Panc1 (cell line): ENCODE measurements around the gene PKD2L2. TPM values are rescaled to one million over a fixed set of nuclear protein-coding genes. Genes with fewer than 3 reads are reported as not detected.
"Not testable (repeated sequence)": the region's sequence is repeated elsewhere in the genome, so short reads cannot be mapped to it uniquely, and the experiment has no call there.

Experiments
- ATAC-seq: fragments of 200-7000 bp; cut with Tn5 transposase; 2 replicates; pipeline ENCODE4 v1.9.1; 2020; ENCODE audit warnings: mild to moderate bottlenecking, moderate library complexity
- BruUV-seq: library from RNA; stranded (reverse); fragments of 400-500 nt; replicated peaks from 2 replicates; lab custom pipeline; 2021; lab: Mats Ljungman, UMichigan
- CTCF ChIA-PET: fragments of 300-600 bp; sonication (Branson Sonifier 250); formaldehyde crosslinking; loops from one replicate; lab custom pipeline; 2022; ENCODE audit warnings: antibody characterized with exemption; lab: Charles Lee
- POLR2A ChIA-PET: fragments of 300-600 bp; sonication (Branson Sonifier 250); formaldehyde crosslinking; loops from one replicate; lab custom pipeline; 2022; ENCODE audit warnings: antibody characterized with exemption; lab: Charles Lee
- DNase-seq: peaks from one replicate; pipeline ENCODE4 v3.0.0-alpha.2; 2010; ENCODE audit warnings: low read depth, low spot score
- H3K27ac ChIP-seq: 2 replicates; pipeline ENCODE4 v1.5.1; 2011; ENCODE audit warnings: mild to moderate bottlenecking, low read length, inconsistent platforms
- H3K27me3 ChIP-seq: fragments of 200-500 bp; sonication (Bioruptor generic); 2 replicates; pipeline ENCODE4 v1.6.0; 2014; ENCODE audit warnings: low read length, inconsistent platforms; ENCODE audit not compliant: control insufficient read depth, insufficient read depth
- H3K36me3 ChIP-seq: fragments of 200-500 bp; sonication (Bioruptor generic); 2 replicates; pipeline ENCODE4 v1.5.1; 2014; ENCODE audit warnings: inconsistent platforms, mild to moderate bottlenecking, low read length, moderate library complexity; ENCODE audit not compliant: control insufficient read depth, insufficient read depth
- H3K4me1 ChIP-seq: 2 replicates; pipeline ENCODE4 v1.5.1; 2011; ENCODE audit warnings: inconsistent platforms, mild to moderate bottlenecking, low read length, moderate library complexity; ENCODE audit not compliant: control insufficient read depth, insufficient read depth
- H3K4me3 ChIP-seq, 2 experiments: 2 replicates each; pipeline ENCODE4 v1.5.1; 2011 to 2012; ENCODE audit warnings: low read depth in 2 of 2, low read length in 2 of 2, mild to moderate bottlenecking in 2 of 2, inconsistent platforms in 1 of 2, moderate library complexity in 1 of 2
- H3K9me3 ChIP-seq: fragments of 200-500 bp; sonication (Bioruptor generic); 2 replicates; pipeline ENCODE4 v1.5.1; 2014; ENCODE audit warnings: low read depth, mild to moderate bottlenecking, inconsistent platforms, low read length, moderate library complexity; ENCODE audit not compliant: control insufficient read depth, insufficient read depth
- POLR2AphosphoS5 ChIP-seq: IDR thresholded peaks from 2 replicates; pipeline ENCODE4 v1.6.1; 2012; ENCODE audit warnings: mild to moderate bottlenecking, low read depth, low read length, moderate library complexity
- SIN3A ChIP-seq: IDR thresholded peaks from 2 replicates; pipeline ENCODE4 v1.6.1; 2012; ENCODE audit warnings: low read depth, mild to moderate bottlenecking, low read length, moderate library complexity, borderline replicate concordance; ENCODE audit not compliant: insufficient read depth
- TCF7L2 ChIP-seq: IDR thresholded peaks from 2 replicates; pipeline ENCODE4 v1.6.1; 2011; ENCODE audit warnings: mild to moderate bottlenecking, low read depth, low read length, inconsistent platforms
- in situ Hi-C: cut with HindIII; loops from 2 replicates; pipeline ENCODE4 v1.10.0; 2016; ENCODE audit warnings: low sequenced_read_pairs, low pct_unique_long_range_greater_than_20kb
- intact Hi-C: fragments of 100-400 bp; cut with micrococcal nuclease; formaldehyde crosslinking; loops from one replicate; pipeline ENCODE4 v1.10.0; 2022; ENCODE audit not compliant: unreplicated experiment
- total RNA-seq: library from RNA; stranded (reverse); gene quantifications from one replicate; pipeline ENCODE4 v1.2.1, GENCODE V29; 2021; ENCODE audit not compliant: unreplicated experiment
- TF ChIP-seq, protein P1 (sequence below), 2 experiments: IDR thresholded peaks; 2 replicates each; pipeline ENCODE4 v1.6.1; 2011 to 2012; ENCODE audit warnings: low read depth in 2 of 2, control low read depth in 1 of 2, low read length in 1 of 2, mild to moderate bottlenecking in 1 of 2, moderate library complexity in 1 of 2; ENCODE audit not compliant: insufficient read depth in 1 of 2
- TF ChIP-seq, protein P2 (sequence below): fragments of 450-650 bp; IDR thresholded peaks from 2 replicates; pipeline ENCODE4 v1.5.1; 2017; ENCODE audit warnings: mild to moderate bottlenecking

PKD2L2 gene
- total RNA-seq, 1 experiment from 2014 or later: not detected

GRCh38 chr5:137960141-137960540 lies 70.9 kb downstream of the PKD2L2 start:
- no peaks in the 10 kb centered on the region for H3K4me1 ChIP-seq
- TF ChIP-seq TCF7L2: no peak
- no peak for TF ChIP-seq POLR2AphosphoS5
- TF ChIP-seq SIN3A: no peak
- TF ChIP-seq, protein P1, sequence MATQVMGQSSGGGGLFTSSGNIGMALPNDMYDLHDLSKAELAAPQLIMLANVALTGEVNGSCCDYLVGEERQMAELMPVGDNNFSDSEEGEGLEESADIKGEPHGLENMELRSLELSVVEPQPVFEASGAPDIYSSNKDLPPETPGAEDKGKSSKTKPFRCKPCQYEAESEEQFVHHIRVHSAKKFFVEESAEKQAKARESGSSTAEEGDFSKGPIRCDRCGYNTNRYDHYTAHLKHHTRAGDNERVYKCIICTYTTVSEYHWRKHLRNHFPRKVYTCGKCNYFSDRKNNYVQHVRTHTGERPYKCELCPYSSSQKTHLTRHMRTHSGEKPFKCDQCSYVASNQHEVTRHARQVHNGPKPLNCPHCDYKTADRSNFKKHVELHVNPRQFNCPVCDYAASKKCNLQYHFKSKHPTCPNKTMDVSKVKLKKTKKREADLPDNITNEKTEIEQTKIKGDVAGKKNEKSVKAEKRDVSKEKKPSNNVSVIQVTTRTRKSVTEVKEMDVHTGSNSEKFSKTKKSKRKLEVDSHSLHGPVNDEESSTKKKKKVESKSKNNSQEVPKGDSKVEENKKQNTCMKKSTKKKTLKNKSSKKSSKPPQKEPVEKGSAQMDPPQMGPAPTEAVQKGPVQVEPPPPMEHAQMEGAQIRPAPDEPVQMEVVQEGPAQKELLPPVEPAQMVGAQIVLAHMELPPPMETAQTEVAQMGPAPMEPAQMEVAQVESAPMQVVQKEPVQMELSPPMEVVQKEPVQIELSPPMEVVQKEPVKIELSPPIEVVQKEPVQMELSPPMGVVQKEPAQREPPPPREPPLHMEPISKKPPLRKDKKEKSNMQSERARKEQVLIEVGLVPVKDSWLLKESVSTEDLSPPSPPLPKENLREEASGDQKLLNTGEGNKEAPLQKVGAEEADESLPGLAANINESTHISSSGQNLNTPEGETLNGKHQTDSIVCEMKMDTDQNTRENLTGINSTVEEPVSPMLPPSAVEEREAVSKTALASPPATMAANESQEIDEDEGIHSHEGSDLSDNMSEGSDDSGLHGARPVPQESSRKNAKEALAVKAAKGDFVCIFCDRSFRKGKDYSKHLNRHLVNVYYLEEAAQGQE (IDR thresholded peaks at IDR 0.05; ENCODE audit: insufficient read depth in 1 of 2, low read depth in 2 of 2, low read length in 1 of 2): no peak
- TF ChIP-seq, protein P2, sequence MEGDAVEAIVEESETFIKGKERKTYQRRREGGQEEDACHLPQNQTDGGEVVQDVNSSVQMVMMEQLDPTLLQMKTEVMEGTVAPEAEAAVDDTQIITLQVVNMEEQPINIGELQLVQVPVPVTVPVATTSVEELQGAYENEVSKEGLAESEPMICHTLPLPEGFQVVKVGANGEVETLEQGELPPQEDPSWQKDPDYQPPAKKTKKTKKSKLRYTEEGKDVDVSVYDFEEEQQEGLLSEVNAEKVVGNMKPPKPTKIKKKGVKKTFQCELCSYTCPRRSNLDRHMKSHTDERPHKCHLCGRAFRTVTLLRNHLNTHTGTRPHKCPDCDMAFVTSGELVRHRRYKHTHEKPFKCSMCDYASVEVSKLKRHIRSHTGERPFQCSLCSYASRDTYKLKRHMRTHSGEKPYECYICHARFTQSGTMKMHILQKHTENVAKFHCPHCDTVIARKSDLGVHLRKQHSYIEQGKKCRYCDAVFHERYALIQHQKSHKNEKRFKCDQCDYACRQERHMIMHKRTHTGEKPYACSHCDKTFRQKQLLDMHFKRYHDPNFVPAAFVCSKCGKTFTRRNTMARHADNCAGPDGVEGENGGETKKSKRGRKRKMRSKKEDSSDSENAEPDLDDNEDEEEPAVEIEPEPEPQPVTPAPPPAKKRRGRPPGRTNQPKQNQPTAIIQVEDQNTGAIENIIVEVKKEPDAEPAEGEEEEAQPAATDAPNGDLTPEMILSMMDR: no peak
- no peaks in the 10 kb centered on the region for H3K27me3 ChIP-seq
- ChIA-PET POLR2A (no interaction called here), CTCF (no interaction called here)
- DNase-seq: no peak
- no peak for ATAC-seq
- H3K27ac ChIP-seq: no peak overlapping the region
- no peaks in the 10 kb centered on the region for H3K9me3 ChIP-seq
- BruUV-seq: TSS peak; percentile 6
- in situ Hi-C loops: no loop called here
- intact Hi-C loops: no loop called here
- no peak overlapping the region for H3K4me3 ChIP-seq
- H3K36me3 ChIP-seq: peaks cover 18% of the 10 kb centered on the region

- intact Hi-C loops: no loop called here
- no peak for DNase-seq
- no peaks in the 10 kb centered on the region for H3K4me1 ChIP-seq
- H3K36me3 ChIP-seq: peaks cover 18% of the 10 kb centered on the region
- no peak overlapping the region for H3K27ac ChIP-seq
- no peaks in the 10 kb centered on the region for H3K27me3 ChIP-seq
- ChIA-PET POLR2A (no interaction called here), CTCF (no interaction called here)
- BruUV-seq: no TSS peak
- no peak for ATAC-seq
- H3K9me3 ChIP-seq: no peaks in the 10 kb centered on the region
- in situ Hi-C loops: no loop called here
- no peak for TF ChIP-seq POLR2AphosphoS5
- TF ChIP-seq, protein P2: no peak
- TF ChIP-seq, protein P1 (IDR thresholded peaks at IDR 0.05; ENCODE audit: insufficient read depth in 1 of 2, low read depth in 2 of 2, low read length in 1 of 2): no peak
- no peak for TF ChIP-seq TCF7L2
- TF ChIP-seq SIN3A: no peak
- H3K4me3 ChIP-seq: no peak overlapping the region
Observed at GRCh38 chr5:137960819-137961218, 71.6 kb downstream of the PKD2L2 start.

DNA sequence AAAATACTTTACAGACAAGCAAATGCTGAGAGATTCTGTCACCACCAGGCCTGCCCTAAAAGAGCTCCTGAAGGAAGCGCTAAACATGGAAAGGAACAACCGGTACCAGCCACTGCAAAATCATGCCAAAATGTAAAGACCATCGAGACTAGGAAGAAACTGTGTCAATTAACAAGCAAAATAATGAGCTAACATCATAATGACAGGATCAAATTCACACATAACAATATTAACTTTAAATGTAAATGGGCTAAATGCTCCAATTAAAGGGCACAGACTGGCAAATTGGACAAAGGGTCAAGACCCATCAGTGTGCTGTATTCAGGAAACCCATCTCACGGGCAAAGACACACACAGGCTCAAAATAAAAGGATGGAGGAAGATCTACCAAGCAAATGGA lies 81.1 kb downstream of the PKD2L2 start:
- BruUV-seq, POLR2A ChIA-PET, H3K36me3 ChIP-seq, H3K27ac ChIP-seq, H3K4me3 ChIP-seq, DNase-seq, CTCF ChIA-PET, H3K27me3 ChIP-seq, in situ Hi-C loops, H3K4me1 ChIP-seq, ATAC-seq, intact Hi-C loops, H3K9me3 ChIP-seq: not testable (repeated sequence)
